Stimulated activated CD8-positive, alpha-beta memory T cell treated with anti-CD3 and anti-CD28 coated beads, Interleukin-7, amount 100 ng/mL, for 1 hour (primary cell): ENCODE results near the gene CXorf65.

ENCODE experiments used
- DNase-seq, 2 donors: peaks; one replicate each; pipeline ENCODE4 v3.0.0-alpha.2; 2020; ENCODE audit warnings: low read depth in 2 of 2

CXorf65 gene

GRCh38 chrX:71106427-71106826 lies at the start of gene CXorf65:
Gene CXorf65 (minus strand): TSS chrX:71106740. CDS start chrX:71106556, 184 bp downstream.
- DNase-seq: no peak

GRCh38 chrX:71154641-71155040 lies 48.1 kb upstream of the CXorf65 start:
- no peak for DNase-seq

- no peak for DNase-seq
Measured at GRCh38 chrX:71154196-71154595, 47.7 kb upstream of the CXorf65 start.

- DNase-seq: no peak
Measured at GRCh38 chrX:71151366-71151765, 44.8 kb upstream of the CXorf65 start.

GRCh38 chrX:71148278-71148663 lies 41.7 kb upstream of the CXorf65 start:
- DNase-seq: no peak

GRCh38 chrX:71147496-71148277 lies 41.1 kb upstream of the CXorf65 start:
- no peak for DNase-seq

- DNase-seq: no peak
Measured at GRCh38 chrX:71144651-71145050, 38.1 kb upstream of the CXorf65 start, which contains the start of gene NLGN3. Gene NLGN3 (plus strand): TSS chrX:71144841. CDS start chrX:71147750, 2,909 bp downstream.

GRCh38 chrX:71143508-71143907 lies 37.0 kb upstream of the CXorf65 start:
- no peak for DNase-seq

- no peak for DNase-seq
Measured at GRCh38 chrX:71140440-71140839, 33.9 kb upstream of the CXorf65 start.

GRCh38 chrX:71131510-71131909 lies 25.0 kb upstream of the CXorf65 start:
- DNase-seq: no peak

- DNase-seq: peak; percentile 42 to 57
Measured at GRCh38 chrX:71128915-71129765, 22.6 kb upstream of the CXorf65 start.

- no peak for DNase-seq
Measured at GRCh38 chrX:71128166-71128833, 21.8 kb upstream of the CXorf65 start.

- no peak for DNase-seq
Measured at GRCh38 chrX:71118985-71119535, 12.5 kb upstream of the CXorf65 start.

- peak; percentile 64 to 66 for DNase-seq
Measured at GRCh38 chrX:71118032-71118984, 11.8 kb upstream of the CXorf65 start, which contains the start of gene MED12. Gene MED12 (plus strand): TSS chrX:71118596. CDS start chrX:71118755, 159 bp downstream.

- DNase-seq: no peak
Measured at GRCh38 chrX:71117358-71117757, 10.8 kb upstream of the CXorf65 start.

- no peak for DNase-seq
Measured at GRCh38 chrX:71111921-71112431, 5.4 kb upstream of the CXorf65 start.

GRCh38 chrX:71111141-71111843 lies 4.8 kb upstream of the CXorf65 start, which contains the start of gene IL2RG:
Gene IL2RG (minus strand): TSS chrX:71111577. CDS start chrX:71111539, 38 bp downstream.
- peak; percentile 50 to 54 for DNase-seq

GRCh38 chrX:71109051-71109450 lies 2.5 kb upstream of the CXorf65 start:
- DNase-seq: no peak

- no peak for DNase-seq
Measured at GRCh38 chrX:71107762-71108360, 1.3 kb upstream of the CXorf65 start.
